T-helper 1 cell treated with Interleukin-12 subunit alpha and Interleukin-12 subunit beta and Interleukin-4 antibody, amounts not matched to agents 30 ng/mL and 1 ng/mL, for 36 hours (primary cell): ENCODE measurements around the gene LYPLA2. TPM values are rescaled to one million over a fixed set of nuclear protein-coding genes. Genes with fewer than 3 reads are reported as not detected.
"Not testable (repeated sequence)": the region's sequence is repeated elsewhere in the genome, so short reads cannot be mapped to it uniquely, and the experiment has no call there.

ENCODE experiments used
- intact Hi-C: fragments of 100-400 bp; cut with micrococcal nuclease; formaldehyde crosslinking; loops from one replicate; pipeline ENCODE4 v1.15.1; 2024
- total RNA-seq: library from RNA; stranded (reverse); gene quantifications from 2 replicates; pipeline ENCODE4 v1.2.3, GENCODE V29; 2022

The LYPLA2 gene
- total RNA-seq, 1 donor from 2014 or later, result 89.3 TPM

GRCh38 chr1:23825076-23825761, 34.3 kb downstream of the LYPLA2 start, which contains the start of gene HMGCL:
HMGCL (minus strand) TSS chr1:23825429; CDS start chr1:23825415, 14 bp downstream.
- intact Hi-C loops, result loop anchor here (1.0 to 2.0 kb wide), 8 partner anchors 13 to 155 kb away; partner anchors contain the start of genes FUCA1, GALE, PITHD1 and PNRC2

- intact Hi-C loops, result loop anchor here (1.0 to 2.0 kb wide), 8 partner anchors 12 to 154 kb away; partner anchors contain the start of genes FUCA1, GALE, PITHD1 and PNRC2
Measured at GRCh38 chr1:23825762-23826522, 35.0 kb downstream of the LYPLA2 start.

- intact Hi-C loops, result not testable (repeated sequence)
Measured at GRCh38 chr1:23826590-23826989, 35.6 kb downstream of the LYPLA2 start.

- intact Hi-C loops, result no loop called here
Measured at GRCh38 chr1:23827717-23828116, 36.8 kb downstream of the LYPLA2 start.

- intact Hi-C loops, result not testable (repeated sequence)
Measured at GRCh38 chr1:23834156-23834555, 43.2 kb downstream of the LYPLA2 start.

- intact Hi-C loops, result no loop called here
Measured at GRCh38 chr1:23836037-23836436, 45.1 kb downstream of the LYPLA2 start.

- intact Hi-C loops, result loop anchor here (1.0 to 2.0 kb wide), 5 partner anchors 13 to 121 kb away; partner anchors contain the start of genes FUCA1, GALE, HMGCL and PNRC2
Measured at GRCh38 chr1:23837908-23838307, 47.0 kb downstream of the LYPLA2 start.

- intact Hi-C loops, result loop anchor here (1.0 to 2.0 kb wide), 5 partner anchors 13 to 121 kb away; partner anchors contain the start of genes FUCA1, GALE, HMGCL and PNRC2
Measured at GRCh38 chr1:23838401-23838866, 47.5 kb downstream of the LYPLA2 start.

- intact Hi-C loops, result no loop called here
Measured at GRCh38 chr1:23843644-23844043, 52.7 kb downstream of the LYPLA2 start.

Other genes starting within 250 kb of the LYPLA2 start
- 8.2 and 10.8 TPM in 2 replicates for gene ID3, start 231.6 kb upstream of the LYPLA2 start, total RNA-seq
- gene RPL11, start 99.3 kb upstream of the LYPLA2 start, total RNA-seq, result 975 and 1,009 TPM in 2 replicates
- 43.0 and 43.6 TPM in 2 replicates for gene ELOA, start 47.7 kb upstream of the LYPLA2 start, total RNA-seq
- gene PITHD1, start 12.7 kb upstream of the LYPLA2 start, total RNA-seq, result 57.7 and 59.2 TPM in 2 replicates
- gene GALE, start 9.6 kb downstream of the LYPLA2 start, total RNA-seq, result 20.4 and 20.7 TPM in 2 replicates
- gene HMGCL, start 34.3 kb downstream of the LYPLA2 start, total RNA-seq, result 22.4 and 23.4 TPM in 2 replicates
- 5.6 and 5.9 TPM in 2 replicates for gene FUCA1, start 77.1 kb downstream of the LYPLA2 start, total RNA-seq
- gene CNR2, start 122.2 kb downstream of the LYPLA2 start, total RNA-seq, result 0.05 and 0.07 TPM in 2 replicates
- 127 and 154 TPM in 2 replicates for gene PNRC2, start 168.7 kb downstream of the LYPLA2 start, total RNA-seq
- 199 and 203 TPM in 2 replicates for gene SRSF10, start 189.2 kb downstream of the LYPLA2 start, total RNA-seq